BJ (cell line): Measurements from ENCODE around the gene PIKFYVE. TPM values are rescaled to one million over a fixed set of nuclear protein-coding genes. Genes with fewer than 3 reads are reported as not detected.
"Not testable (repeated sequence)": the region's sequence is repeated elsewhere in the genome, so short reads cannot be mapped to it uniquely, and the experiment has no call there.

Source experiments
- CTCF ChIA-PET: fragments of 350-600 bp; formaldehyde crosslinking; extraction: SDS; loops from one replicate; lab custom pipeline; 2021; ENCODE audit warnings: antibody characterized with exemption, inconsistent platforms; lab: Yijun Ruan, JAX
- POLR2A ChIA-PET: fragments of 300-600 bp; sonication (Branson Sonifier 250); formaldehyde crosslinking; extraction: SDS; loops from one replicate; lab custom pipeline; 2021; ENCODE audit warnings: antibody characterized with exemption; lab: Charles Lee
- DNase-seq: peaks from one replicate; pipeline ENCODE4 v3.0.0-alpha.2; 2011; ENCODE audit warnings: low read depth
- H3K27me3 ChIP-seq: 2 replicates; pipeline ENCODE4 v1.6.0; 2011; ENCODE audit warnings: low read length; ENCODE audit not compliant: control insufficient read depth, insufficient read depth
- H3K36me3 ChIP-seq: 2 replicates; pipeline ENCODE4 v1.5.1; 2011; ENCODE audit warnings: low read length; ENCODE audit not compliant: control insufficient read depth, insufficient read depth
- H3K4me3 ChIP-seq: 2 replicates; pipeline ENCODE4 v1.5.1; 2011; ENCODE audit warnings: low read depth, mild to moderate bottlenecking, control low read depth, low read length
- CTCF ChIP-seq: IDR thresholded peaks from 2 replicates; pipeline ENCODE4 v1.5.1; 2011; ENCODE audit warnings: low read depth, mild to moderate bottlenecking, control low read depth, inconsistent platforms, low read length, moderate library complexity; ENCODE audit not compliant: insufficient read depth
- polyA plus RNA-seq: library from polyadenylated mRNA; depleted of rRNA; stranded (reverse); fragments of >200 nt; gene quantifications from 2 replicates; pipeline ENCODE4 v1.2.3, GENCODE V29; 2011

PIKFYVE gene
- polyA plus RNA-seq, 1 experiment = 11.5 TPM

DNA sequence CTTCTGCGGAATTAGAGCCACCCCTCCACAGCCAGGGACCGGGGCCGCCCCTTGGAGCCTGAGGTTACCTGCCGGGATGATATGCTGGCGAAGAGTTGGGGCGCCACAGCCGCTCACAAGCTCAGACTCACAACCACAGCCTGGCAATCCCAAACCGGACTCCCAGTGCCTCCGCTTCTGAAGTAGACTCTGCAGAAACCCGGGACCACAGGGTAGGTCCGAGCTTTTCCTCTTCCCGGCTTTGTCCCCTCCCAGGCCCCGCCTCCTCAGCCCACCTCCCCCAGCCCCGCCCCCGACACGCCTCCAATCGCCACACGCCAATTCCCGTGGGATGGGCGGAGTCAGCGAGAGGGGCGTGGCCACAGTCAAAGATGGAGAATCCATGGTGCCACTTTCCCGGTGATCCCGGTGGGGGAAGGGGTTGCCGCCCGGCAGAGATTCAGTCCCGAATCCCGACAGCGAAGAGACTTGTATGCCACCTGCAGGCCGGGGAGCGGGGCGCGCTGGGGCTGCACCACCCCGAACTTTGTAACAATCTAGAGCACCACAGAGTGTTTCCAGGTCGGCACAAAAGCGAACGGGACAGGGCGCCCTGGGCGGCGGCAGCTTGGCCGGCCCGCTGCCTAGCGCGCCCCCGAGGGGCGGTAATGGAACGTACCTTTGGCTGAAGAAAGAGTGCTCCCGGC, 11.0 kb upstream of the PIKFYVE start, which contains the start of gene IDH1:
TSS of gene IDH1 (minus strand) at position 201 of the 686 bp plus-strand sequence. CDS start 3,520 bp downstream, outside the sequence.
- POLR2A ChIA-PET = interaction anchor here (0.6 kb wide), 1 partner anchor 14 kb away, joined by 4 read pairs; no protein-coding TSS in a partner anchor
- CTCF ChIA-PET = interaction anchor here (0.6 to 3.2 kb wide), 12 partner anchors 11 to 1120 kb away, joined by 3 to 21 read pairs (median 4); partner anchors contain the start of gene PIKFYVE
- DNase-seq = peak; percentile 48
- no peaks in the 10 kb centered on the region; the same call in 1 of the 2 replicates for H3K36me3 ChIP-seq
- H3K4me3 ChIP-seq = peak within 1 kb of the TSS; percentile 67
- TF ChIP-seq CTCF = peak; percentile 70
- no peaks in the 10 kb centered on the region for H3K27me3 ChIP-seq

DNA sequence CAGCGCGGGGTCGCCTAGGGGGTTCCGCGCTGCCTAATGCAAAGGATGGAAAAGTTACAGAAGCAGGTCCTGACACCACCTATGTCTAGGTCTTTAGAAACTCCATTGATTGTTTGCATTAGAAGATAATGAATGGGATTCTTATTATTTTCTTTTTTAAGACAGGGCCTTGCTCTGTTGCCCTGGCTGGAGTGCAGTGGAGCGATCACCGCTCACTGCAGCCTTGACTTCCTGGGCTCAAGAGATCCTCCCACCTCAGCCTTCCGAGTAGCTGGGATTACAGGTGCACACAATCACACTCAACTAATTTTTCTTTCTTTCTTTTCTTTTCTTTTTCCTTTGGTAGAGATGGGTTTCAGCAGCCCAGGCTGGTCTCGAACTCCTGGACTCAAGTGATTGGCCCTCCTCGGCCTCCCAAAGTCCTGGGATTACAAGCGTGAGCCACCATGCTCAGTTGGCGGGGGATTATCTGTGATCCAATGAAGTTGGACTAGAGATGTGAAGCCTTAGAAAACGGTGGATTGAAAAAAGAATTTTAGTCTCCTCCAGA, 10.4 kb upstream of the PIKFYVE start:
- H3K36me3 ChIP-seq = no peaks in the 10 kb centered on the region; the same call in 1 of the 2 replicates
- no peak for TF ChIP-seq CTCF
- H3K4me3 ChIP-seq = peak overlapping the region; percentile 67
- no peak for DNase-seq
- ChIA-PET POLR2A (no interaction called here), CTCF (interaction anchor here (0.6 to 3.2 kb wide), 11 partner anchors 10 to 1121 kb away, joined by 3 to 21 read pairs (median 4); partner anchors contain the start of gene PIKFYVE)
- H3K27me3 ChIP-seq = no peaks in the 10 kb centered on the region

DNA sequence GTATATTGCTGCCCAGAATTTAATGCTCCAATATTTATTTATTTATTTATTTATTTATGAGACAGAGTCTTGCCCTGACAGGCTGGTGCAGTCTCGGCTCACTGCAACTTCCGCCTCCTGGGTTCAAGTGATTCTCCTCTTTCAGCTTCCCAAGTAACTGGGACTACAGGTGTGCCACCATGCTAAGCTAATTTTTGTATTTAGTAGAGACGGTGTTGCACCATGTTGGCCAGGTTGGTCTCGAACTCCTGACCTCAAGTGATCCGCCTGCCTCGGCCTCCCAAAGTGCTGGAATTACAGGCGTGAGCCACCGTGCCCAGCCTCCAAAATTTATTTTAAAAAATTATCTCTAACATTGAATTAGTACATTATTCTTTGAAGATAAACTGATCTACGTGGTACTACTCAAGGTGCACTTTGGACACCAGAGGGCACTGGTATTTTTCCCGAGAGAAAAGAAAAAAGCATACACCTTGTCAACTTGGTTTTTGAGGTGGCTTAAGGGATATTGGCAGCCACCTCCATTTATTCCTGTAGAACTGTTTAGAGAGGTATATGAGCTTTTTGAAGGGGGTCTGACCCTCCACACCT, 9.8 kb upstream of the PIKFYVE start:
- TF ChIP-seq CTCF = peak; percentile 4; the same call in 1 of the 2 replicates
- POLR2A ChIA-PET = no interaction called here
- DNase-seq = no peak
- CTCF ChIA-PET = interaction anchor here (0.7 to 3.2 kb wide), 5 partner anchors 15 to 776 kb away, joined by 3 to 11 read pairs (median 4); no protein-coding TSS in a partner anchor
- no peaks in the 10 kb centered on the region for H3K27me3 ChIP-seq
- no peaks in the 10 kb centered on the region; the same call in 1 of the 2 replicates for H3K36me3 ChIP-seq
- H3K4me3 ChIP-seq = no peak overlapping the region

DNA sequence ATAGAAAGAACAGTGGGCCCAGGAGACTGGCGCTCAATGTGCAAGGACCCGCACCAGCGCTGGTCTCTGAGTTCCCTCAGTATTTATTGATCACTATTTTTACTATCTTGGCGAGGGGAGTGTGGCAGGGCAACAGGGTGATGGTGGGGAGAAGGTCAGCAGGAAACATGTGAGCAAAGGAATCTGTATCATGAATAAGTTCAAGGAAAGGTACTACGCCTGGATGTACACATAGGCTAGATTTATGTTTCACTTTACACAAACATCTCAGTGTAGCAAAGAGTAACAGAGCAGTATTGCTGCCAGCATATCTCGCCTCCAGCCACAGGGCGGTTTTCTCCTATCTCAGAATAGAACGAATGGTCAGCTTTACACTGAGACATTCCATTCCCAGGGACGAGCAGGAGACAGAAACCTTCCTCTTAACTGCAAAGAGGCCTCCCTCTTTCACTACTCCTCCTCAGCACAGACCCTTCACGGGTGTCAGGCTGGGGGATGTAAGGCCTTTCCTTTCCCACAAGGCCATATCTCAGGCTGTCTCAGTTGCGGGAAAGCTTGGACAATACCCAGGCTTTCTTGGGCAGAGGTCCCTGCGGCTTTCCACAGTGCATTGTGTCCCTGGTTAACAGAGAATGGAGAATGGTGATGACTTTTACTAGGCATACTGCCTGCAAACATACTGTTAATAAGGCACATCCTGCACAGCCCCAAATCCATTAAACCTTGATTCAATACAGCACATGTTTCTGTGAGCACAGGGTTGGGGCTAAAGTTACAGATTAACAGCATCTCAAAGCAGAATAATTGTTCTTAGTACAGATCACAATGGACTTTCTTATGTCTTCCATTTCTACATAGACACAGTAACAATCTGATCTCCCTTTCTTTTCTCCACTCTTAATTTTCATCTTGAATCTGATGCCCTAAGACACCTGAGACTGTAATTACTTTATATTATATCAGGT, 8.9 kb upstream of the PIKFYVE start:
- POLR2A ChIA-PET, H3K4me3 ChIP-seq, H3K36me3 ChIP-seq, DNase-seq, H3K27me3 ChIP-seq: not testable (repeated sequence)
- CTCF ChIA-PET = interaction anchor here (1.0 to 3.2 kb wide), 3 partner anchors 14 to 217 kb away, joined by 4 to 11 read pairs (median 4); no protein-coding TSS in a partner anchor

DNA sequence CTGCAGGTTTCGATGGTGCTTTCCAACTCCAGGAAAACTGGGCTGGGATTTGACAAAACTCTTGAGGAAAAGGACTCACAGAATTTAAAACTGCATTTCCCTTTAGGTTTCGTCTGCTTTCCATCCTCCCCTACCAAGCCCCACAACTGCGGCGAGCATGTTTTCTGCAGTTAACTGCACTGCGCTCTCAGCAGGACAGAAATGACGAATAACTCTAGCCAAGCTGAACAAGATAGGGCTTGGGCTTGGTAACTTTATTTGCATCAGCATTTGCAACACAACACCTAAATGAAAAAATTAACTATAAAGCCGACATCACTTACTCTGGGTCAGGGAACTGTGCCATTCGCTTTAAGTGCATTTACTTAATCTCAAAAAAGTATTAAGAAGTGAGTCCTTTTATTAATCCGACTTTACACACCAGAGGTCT, 669 bp upstream of the PIKFYVE start:
- DNase-seq = no peak
- POLR2A ChIA-PET = no interaction called here
- Histone ChIP-seq H3K4me3 (peak overlapping the region; percentile 84), H3K36me3 (no peaks in the 10 kb centered on the region), H3K27me3 (no peaks in the 10 kb centered on the region)
- no peak for TF ChIP-seq CTCF
- CTCF ChIA-PET = interaction anchor here (0.9 to 2.5 kb wide), 3 partner anchors 11 to 90 kb away, joined by 3 to 15 read pairs (median 3); partner anchors contain the start of gene IDH1
